Hematopoietic multipotent progenitor cell treated with erythropoietin and hydrocortisone succinate and interleukin-3 and kit ligand, for 8 days (in vitro differentiated cells): Measurements from ENCODE around the gene PRSS22.
A peak's percentile ranks its signal among the peaks of the same experiment; 100 is the strongest.

ENCODE experiments used
- DNase-seq: peaks from one replicate; pipeline ENCODE4 v3.0.0-alpha.2; 2015

The PRSS22 gene

DNA sequence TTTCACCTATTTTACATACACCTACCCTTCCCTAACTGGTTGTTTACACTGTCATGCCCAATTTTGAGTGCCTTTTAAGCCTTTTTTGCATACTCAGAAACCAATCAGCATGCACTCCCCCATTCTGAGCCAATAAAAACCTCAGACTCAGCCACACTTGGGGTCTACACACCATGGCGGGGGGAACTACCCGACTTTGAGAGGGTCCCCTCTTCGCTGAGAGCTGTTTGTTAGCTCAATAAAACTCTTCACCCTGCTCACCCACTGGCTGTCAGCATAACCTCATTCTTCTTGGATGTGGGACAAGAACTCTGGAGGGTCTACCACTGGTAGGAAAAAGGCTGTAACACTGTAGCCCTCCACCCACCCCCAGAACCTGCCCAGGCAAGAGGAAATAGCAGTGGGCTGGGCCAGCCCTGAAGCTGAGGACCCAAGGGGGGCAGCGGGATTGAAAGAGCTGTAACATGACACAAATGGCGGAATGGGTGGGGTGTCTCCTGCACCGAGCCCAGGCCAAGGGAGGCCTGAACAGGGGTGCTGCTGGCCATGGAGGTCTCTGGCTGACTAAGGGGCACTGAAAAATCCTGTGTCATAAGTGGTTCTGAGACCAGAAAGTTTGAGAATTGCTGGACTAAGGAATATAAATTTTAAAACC lies 22.0 kb upstream of the PRSS22 start:
- no peak for DNase-seq

DNA sequence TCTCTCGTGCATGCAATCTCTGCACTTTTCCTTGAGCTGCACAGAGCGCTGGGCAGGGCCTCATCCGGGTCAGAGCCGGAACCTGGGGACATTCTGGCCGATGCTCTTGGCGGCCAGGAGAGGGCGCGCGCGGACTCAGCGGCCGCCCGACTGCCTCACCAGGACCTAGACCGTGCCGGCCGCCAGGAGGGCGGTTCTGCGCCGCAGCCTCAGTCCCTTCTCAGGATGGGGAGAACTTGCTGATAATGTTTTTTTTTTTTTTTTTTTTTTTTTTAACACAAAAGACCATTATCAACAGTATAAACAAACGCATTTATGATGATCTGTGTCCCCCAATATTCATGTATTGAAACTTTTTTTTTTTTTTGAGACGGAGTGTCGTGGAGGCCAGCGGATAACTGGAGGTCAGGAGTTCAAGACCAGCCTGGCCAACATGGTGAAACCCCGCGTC lies 17.0 kb upstream of the PRSS22 start:
- DNase-seq, result peak; percentile 81

DNA sequence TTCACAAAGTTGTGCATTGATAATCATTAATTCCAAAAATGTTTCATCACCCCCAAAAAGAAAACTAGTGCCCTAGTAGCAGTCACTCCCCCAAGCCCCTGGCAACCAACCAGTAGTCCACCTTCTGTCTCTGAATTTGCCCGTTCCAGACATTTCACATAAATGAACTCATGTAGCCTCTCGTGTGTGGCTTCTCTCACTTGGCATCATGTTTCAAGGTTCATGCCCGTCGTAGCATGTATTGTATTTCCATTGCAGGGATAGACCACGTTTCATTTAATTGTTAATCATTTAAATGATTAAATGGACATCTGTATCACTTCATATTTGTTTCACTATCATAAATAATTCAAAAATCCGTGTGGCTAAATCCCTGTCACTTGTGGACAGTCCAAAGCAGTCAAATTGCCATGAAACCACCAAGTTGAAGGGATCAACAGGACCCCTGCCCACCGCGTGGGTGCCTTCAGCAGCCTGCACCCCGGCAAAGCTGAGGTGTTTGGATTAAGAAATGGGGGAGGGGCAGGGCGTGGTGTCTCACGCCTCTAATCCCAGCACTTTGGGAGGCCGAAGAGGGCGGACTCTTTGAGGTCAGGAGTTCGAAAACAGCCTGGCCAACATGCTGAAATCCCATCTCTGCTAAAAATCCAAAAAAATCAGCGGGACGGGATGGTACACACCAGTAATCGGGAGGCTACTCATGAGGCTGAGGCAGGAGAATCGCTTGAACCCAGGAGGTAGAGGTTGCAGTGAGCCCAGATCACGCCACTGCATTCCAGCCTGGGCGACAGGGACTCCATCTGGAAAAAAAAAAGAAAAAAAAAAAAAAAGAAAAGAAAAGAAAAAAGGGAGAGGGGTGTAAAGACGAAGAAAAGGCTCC lies 16.3 kb upstream of the PRSS22 start:
- DNase-seq, result no peak

DNA sequence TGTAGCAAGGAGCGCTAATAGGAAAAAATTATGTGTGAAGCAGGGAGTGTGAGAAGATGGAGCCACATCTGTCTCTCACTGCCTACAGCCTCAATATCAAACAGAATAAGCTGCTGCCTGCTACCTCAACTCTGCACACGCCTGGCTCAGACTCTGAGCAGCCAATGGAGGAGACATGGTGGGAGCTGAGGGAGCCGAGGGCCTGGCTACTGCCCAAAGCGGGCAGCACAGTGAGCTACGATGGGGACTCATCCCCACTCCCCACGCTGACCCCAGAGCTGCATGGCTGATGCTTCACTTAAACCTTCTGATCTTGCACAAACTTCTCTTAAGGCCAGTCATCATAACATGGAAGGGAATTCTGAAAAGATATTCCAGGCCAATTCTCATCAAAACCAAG lies 14.0 kb upstream of the PRSS22 start:
- no peak for DNase-seq

DNA sequence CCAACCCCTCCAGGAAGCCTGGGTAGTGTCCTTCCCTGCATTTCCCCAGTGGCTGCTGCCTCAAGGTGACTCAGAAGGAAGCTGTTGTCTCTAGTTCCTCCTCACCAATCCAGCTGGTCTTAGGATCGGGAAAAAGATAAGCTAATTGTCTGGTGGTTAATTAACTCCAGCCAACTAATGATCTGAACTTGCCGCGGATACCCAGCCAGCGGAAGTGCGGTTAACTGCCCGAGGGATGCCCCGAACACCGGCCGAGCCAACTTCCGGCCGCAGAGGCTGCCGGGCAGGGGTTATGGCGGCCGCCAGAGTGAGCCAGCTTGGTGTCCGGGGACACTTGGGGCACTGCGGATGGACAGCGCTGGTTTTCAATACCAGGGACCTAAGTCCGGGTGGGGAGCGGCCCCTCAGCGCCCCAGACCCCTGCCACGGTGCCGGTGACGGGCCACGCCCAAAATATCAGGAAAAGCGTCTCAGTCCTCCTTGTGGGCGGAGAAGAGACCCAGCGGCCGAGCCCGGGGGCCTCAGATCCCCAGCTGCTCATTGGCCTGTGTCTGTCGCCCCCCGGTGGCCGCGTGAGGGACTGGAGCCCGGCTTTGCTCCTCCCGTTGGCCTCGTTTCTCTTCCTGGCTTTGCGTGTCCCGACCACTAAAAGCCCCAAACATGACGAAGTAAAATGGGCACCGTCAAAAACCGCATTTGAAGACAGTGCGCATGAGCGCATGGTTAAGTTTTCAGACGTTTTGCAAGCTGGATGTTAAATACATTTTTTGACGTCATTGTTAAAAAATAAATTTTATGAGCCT lies 10.2 kb upstream of the PRSS22 start:
- DNase-seq, result peak; percentile 96

DNA sequence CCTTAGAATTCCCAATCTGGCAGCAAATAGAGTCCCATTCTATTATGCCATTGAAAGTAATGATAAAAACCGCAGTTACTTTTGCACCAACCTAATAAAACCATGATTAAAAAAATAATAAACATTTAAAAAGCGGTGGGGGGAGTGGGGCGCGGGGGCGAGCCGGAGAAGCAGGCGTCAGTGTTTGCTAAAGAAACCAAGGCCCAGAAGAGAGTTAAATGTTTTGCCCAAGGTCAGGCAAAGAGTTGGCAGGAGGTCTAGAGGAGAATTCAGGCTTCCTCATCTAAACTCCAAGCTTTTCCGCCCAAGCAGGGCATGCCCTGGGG lies 9.7 kb upstream of the PRSS22 start:
- no peak for DNase-seq

DNA sequence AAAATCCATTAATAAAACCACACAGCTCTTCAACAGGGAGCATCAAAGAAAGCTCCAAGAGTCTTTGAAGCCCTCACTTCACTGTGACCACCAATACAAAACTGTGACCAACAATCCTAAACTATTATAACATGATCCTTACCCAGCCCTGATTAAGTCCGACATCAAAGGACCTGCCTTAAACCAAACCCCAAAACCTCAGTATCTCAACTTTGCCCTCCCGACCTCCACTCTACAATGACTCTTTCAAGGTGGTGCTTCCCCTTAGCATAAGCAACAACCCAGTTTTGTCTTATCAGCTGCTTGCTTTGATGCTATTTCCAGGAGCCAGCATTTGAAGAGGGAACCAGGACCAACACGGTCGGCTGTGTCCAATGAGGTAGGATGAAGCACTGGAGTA lies 8.5 kb upstream of the PRSS22 start:
- no peak for DNase-seq

DNA sequence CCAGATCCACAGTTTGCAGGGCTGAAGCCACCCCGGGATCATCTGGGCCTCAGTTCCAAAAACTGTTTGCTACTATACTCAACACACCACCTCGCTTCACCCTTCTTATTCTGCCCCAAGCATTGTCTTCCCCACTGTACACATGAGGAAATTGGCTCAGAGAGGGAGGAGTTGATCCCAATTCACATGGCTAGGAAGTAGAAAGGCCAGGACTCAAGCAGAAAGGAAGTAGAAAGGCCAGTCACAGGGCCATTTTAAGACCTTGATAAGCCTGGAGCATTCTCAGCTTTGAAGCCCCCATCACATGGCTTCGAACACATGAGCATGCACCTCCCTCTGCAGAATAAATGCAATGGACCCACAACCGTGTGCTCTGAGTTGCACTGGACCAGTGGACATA lies 7.7 kb upstream of the PRSS22 start:
- DNase-seq, result no peak

DNA sequence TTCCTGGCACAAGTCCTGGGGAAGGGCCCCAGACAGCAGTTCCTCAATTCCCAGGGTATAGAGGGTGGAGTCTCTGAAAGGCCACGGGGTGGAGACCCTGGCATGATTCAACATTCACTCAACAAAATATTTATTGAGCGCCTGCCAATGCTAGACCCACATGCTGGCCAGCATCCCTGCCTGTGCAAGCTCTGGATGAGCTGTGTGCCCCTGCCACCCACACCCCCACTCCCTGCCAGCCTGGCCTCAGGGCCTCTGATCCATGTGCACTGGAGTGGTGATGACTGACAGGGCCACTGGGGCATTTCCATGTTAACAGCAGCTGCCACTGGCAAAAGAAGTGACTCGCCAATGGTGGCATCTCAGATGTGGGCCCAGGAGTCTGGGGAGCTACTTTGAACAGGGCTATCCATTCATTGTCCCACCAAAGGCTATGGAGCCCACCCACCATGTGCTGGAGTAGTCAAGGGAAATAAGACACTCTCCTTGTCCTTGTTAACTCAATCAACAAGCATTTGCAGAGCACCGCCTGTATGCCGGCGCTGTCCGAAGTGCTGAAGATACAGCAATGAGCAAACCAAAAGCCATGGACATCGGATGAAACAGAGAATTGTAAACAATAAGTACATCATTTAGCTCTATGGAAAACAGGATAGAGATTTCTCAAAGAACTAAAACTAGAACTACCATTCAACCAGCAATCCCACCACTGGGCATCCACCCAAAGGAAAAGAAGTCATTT lies 3.0 kb upstream of the PRSS22 start:
- DNase-seq, result no peak

DNA sequence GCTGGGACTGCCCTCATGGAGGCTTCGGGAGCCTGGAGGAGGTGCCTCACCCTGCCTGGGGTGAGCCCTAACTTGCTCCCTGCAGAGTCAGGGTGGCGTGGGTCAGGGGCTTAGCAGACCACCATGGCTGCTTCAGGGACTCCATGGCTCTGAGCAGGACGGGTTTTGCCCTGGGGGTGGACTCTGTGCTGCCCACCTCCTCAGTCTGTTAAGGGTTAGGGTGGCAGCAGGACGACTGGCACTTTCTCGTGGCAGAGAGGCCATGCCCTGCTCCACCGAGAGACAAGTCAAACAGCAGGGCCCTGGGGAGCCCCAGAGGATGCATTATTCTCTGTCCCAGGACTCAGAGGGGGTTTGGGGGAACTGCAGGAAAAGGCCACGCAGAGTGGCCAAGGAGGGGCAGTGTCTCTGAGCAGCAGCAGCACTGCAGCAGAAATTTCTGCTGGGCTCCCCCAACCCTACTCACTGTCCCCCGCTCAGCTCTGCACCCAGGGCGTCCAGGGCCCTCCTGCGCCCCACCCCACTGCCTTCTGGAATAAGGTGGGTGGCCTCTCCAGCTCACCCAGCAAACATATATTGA lies 1.8 kb upstream of the PRSS22 start:
- DNase-seq, result no peak

DNA sequence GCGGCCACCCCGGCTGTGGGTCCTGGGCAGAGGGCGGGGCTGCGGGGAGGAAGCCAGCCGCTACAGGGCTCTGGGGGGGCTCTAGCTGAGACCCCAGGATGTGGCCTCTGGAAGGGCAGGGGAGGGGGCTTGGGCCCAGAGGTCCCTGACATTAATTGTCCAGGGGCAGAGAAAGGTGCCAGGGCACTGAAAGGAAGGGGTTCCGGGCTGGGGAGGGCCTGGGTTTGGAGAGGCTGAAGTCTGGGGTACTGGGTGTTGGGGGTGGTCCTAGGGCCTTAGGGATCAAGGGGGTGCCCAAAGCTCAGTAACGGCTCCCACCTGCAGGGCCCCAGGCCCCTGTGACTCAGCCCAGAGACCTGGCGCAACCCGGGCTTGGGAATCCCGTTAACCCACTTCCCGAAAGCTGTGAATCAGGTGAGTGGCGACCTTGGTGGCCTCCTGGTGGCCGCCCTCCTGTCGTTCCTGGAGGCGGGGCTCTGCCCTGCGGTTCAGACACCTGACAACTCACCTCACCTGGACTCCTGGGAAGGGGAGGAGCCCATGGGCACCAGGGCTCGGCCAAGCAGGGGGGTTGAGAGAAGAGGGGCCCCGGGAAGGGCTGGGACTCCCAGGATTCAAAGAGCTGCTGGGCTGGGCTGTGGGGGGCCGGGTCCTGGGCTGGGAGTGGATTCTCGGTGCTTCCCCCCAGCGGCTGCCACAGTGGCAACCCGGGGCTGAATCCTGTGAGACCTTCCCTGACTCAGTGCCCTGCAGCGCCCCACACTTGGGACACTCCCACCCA lies 465 bp upstream of the PRSS22 start:
- no peak for DNase-seq

DNA sequence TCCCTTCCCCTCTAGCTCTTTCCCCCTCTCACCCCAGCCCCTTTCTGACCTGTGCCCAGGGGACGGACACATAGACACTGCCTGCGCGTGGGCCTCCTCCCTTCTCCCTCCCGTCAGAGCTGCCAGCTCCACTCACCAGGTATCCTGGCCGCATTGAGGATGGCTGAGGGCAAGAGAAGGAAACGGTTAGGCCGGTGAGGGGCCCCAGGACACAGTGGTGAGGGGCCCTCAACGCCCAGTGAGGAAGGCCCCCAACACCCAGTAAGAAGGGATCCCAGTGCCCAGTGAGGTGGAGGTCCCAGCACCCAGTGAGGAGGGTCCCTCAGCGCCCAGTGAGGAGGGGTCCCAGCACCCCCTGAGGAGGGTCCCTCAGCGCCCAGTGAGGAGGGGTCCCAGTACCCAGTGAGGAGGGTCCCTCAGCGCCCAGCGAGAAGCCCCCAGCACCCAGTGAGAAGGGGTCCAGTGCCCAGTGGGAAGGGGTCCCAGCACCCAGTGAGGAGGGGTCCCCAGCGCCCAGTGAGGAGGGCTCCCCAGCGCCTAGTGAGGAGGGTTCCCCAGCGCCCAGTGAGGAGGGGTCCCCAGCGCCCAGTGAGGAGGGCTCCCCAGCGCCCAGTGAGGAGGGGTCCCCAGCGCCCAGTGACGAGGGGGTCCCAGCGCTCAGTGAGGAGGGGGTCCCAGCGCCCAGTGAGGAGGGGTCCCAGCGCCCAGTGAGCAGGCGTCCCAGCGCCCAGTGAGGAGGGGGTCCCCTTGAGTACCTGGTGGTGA lies 1.1 kb downstream of the PRSS22 start:
- no peak for DNase-seq

DNA sequence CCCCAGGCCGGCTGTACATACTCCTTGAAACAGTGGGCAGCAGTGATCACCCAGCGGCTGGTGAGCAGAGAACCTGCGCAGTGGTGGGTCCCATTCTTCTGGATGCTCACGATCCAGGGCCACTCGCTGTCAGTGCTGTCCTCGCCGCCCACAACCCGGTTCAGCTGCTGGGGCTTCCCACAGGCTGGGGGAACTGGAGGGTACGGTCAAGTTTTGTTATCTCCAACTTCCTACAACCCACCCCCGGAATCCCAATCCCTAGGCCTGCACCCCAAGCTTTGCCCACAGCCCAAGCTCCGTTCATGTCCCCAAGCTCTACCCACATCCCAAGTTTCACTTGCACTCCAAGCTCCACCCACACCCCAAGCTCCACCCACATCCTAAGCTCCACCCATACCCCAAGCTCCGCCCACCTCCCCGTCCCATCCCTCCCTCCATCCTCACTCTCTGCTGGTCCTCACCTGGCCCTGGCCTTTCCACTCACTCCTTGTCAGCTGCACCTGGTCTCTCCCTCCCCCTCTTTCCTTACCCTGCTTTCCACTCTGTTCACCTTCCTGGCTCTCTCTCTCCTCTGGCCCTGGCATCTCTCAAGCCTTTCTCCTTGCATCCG lies 1.8 kb downstream of the PRSS22 start:
- DNase-seq, result no peak

DNA sequence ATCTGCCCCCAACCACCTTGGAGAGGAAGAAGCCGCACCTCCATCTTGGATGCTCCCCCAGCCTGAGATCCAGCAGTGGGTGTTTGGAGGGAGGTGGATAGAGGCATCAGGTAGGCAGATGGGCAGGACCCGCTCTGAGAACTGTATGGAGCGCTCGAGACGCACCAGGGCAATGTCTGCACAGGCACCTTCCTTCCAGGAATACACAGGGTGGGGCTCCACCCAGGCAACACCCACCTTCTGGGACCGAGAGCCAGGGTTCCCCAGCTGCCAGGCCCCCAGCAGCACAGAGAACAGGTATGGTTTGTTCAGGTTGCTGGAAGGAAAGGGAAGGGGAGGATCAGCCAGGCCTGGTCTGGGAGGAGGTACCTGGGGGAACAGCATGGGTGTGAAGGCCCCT lies 2.4 kb downstream of the PRSS22 start:
- DNase-seq, result no peak

DNA sequence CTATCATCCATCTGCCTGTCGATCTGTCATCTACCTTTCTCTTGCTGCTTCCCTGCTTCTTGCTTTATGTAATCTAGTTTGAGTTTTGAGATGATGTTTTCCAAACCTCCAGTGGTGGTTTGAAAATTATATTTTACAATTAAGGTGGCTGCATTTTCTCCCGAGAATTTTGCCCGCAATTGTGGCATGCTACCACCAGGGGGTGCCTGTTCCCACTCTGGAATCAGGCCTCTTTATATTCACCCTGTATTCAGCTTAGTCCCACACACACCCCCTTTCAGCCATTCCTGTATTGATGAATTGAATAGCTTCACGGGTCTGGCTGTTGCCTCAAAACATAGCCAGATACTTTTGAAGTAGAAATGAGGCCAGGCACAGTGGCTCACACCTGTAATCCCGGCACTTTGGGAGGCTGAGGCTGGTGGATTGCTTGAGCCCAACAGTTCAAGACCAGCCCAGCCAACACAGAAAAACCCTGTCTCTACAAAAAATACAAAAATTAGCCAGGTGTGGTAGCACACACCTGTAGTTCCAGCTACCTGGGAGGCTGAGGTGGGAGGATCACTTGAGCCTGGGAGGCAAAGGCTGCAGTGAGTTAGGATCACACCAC lies 3.2 kb downstream of the PRSS22 start:
- DNase-seq, result peak; percentile 32

DNA sequence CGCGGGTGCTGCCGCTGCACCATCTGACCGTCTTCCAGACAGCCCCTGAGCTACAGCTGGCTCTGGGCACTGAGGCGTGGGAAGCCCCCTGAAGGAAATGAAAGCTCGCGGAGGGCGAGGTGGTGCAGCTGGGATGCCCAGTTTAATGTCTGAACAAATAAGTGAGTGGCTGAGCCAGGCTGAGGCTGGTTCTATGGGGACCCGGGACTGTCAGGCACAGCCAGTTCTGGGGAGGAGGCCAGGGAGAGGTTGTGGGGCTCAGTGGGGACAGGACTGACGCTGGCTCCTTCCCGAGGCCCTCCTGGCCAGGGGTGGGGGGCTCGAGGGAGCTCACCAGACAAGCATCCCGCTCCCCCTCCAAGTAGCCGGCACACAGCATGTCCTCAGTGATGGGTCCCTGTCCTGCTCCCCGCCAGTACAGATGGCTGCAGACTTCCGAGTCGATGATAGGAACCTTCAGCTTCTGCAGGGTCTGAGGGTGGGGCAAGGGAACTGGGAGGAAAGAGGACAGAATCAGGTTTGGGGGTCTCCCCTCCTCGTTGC lies 4.4 kb downstream of the PRSS22 start:
- DNase-seq, result no peak

DNA sequence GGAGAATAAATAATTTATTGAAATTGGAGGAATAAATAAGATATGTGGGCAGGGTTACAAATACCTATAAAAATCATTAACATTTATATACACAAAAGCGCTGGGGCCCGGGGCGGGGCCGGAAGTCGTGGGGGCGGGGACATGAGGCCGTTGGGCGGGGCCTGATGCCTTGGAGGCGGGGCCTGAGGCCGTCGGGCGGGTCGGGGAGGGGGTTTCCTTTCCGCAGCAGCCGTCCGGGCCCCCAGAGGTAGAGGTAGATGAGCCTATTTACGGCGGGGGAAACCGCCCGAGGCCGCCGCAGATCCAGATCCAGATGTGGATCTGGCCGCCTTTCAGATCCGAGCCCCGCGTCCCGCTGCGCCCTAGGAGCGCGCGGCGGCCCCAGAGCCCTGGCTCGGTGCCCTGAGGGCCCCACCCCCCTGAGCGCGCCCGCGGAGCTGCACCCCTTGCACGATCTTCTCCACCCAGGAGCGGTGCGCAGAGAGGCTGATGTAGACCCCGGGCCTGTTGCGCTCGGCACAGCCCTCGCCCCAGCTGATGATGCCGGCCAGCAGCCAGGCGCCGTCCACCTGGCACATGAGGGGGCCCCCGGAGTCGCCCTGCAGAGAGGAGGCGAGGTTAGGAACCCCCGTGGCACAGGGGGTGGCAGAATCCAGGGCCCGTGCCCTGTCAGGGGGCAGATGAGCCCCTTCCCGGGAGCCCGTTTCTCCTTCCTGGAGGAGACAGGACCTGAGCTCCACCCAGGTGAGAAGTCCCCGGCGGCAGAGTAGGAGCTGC lies 5.1 kb downstream of the PRSS22 start:
- no peak for DNase-seq

DNA sequence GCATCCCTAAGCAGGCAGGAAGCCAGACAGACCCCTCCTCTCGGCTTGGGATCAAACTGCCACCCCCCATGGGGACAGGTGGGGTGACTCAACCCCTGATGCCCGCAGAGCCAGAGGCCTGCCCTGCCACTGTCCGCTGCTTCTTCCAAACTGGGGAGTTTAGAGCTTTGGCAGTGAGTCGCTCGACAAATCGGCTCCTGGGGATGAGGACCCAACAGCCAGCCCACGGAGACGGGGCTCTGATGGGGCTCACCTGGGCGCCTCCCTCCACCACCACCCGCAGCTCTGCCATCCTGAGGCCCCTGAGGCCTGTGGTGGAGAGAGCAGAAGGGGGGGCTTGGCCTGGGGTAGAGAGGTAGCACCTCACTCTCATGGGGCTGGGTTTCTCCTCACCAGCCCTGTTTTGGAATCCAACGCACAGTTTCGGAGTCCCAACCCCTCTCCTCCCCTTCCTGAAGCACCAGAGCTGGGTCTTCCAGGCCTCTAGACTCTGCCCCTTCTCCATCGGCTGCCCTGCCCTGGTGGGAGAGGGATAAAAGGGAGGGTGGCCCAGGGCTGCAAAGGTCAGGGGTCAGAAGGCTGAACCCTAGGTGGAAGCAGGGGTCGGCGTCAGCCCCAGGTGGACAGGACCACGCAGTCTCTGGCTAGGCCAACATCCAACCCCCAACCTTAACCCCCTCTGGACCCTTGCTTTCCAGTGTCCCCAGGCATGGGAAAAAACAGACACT lies 5.8 kb downstream of the PRSS22 start:
- DNase-seq, result no peak
